22Rv1 (cell line): ENCODE results near the gene MRPL49.

Experiments used
- H3K27ac ChIP-seq: fragments of 450-650 bp; 2 replicates; pipeline ENCODE4 v1.5.1; 2017
- ZFX ChIP-seq: fragments of 450-650 bp; IDR thresholded peaks from 2 replicates; pipeline ENCODE4 v1.6.1; 2017; ENCODE audit warnings: antibody characterized with exemption, borderline replicate concordance
- TF ChIP-seq, protein P1 (sequence below): fragments of 450-650 bp; IDR thresholded peaks from 2 replicates; pipeline ENCODE4 v1.5.1; 2017; ENCODE audit warnings: mild to moderate bottlenecking

Gene MRPL49

DNA sequence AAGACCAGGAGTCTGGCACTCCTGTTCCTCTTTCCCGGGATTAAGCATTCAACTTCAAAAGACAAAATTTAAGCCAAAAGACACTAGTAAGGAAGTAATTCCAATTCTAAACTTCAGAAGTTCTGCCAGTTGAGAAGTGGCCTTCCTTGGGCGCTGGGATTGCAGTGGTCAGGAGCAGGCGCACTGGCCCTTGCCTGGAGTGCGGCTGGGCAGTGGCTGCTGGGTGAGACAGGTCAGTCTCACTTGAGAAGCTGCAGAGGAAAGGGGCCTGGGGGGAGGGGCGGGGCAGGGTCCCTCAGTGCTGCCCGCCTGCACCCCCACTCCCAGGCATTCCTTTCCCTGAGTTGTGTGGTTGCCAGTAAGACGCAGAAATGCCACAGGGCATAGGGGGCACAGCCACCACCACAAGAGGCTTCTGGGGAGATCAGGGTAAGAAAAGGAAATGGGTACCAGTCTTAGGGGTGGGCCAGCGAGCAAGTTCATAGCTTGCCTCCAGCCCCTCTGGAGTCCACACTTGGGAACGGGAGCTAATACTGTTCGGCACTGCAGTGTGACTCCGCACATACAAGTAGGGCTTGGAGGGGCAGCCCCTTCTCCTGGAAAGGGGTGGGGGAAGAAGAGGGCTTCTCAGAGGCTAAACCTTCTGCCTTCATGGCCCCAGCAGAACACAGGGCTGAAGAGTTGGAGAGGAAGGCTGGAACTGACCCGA, 5.5 kb downstream of the MRPL49 start:
- TF ChIP-seq, protein P1, sequence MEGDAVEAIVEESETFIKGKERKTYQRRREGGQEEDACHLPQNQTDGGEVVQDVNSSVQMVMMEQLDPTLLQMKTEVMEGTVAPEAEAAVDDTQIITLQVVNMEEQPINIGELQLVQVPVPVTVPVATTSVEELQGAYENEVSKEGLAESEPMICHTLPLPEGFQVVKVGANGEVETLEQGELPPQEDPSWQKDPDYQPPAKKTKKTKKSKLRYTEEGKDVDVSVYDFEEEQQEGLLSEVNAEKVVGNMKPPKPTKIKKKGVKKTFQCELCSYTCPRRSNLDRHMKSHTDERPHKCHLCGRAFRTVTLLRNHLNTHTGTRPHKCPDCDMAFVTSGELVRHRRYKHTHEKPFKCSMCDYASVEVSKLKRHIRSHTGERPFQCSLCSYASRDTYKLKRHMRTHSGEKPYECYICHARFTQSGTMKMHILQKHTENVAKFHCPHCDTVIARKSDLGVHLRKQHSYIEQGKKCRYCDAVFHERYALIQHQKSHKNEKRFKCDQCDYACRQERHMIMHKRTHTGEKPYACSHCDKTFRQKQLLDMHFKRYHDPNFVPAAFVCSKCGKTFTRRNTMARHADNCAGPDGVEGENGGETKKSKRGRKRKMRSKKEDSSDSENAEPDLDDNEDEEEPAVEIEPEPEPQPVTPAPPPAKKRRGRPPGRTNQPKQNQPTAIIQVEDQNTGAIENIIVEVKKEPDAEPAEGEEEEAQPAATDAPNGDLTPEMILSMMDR: no peak
- no peak for TF ChIP-seq ZFX
- H3K27ac ChIP-seq: peak overlapping the region; percentile 37

DNA sequence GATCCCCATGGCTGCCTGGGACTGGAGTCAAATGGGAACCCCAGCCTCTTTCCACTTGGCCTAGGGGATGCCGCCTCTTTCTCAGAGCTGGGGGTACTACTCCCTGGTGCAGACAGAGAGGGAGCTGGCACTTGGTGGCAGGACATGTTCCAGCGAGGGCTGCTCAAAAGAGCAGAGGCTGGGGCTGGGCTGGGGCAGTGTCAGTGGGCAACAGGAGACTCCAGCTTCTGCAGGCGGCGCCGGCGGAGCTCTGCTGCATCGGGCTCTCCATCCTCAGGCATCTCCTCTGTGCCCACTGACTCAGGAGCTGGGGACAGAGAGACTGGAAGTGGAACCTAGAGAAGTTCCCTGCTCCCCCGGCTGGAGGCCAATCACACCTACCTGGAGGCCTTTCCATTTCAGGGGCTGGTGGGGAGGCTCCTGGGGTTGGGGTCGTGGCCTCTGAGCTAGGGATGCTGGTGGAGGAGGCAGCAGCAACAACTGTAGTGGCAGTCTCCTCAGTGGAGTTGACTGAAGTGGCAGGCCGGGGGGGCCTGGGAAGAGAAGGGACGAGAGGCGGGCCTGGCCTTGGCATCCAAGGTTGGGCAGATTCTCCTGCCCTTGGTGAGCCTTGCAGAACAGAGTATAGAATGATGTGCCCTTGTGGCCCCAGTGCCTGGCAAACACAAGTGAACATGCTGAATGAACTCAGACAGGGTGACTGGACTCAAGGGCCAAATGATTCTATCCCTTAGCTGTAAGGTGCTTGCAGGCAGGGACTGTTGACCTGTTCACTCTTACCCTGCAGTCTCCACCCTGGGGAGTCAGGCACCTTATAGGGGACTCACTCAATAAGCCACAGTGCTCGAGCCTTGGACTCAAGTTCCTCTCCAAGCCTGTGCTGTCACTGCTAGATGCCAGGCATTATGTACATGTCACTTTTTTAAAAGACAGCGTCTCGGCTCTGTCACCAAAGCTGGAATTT, 6.3 kb downstream of the MRPL49 start:
- H3K27ac ChIP-seq: peak overlapping the region; percentile 37; the same call in 1 of the 2 replicates
- TF ChIP-seq, protein P1: no peak
- no peak for TF ChIP-seq ZFX

DNA sequence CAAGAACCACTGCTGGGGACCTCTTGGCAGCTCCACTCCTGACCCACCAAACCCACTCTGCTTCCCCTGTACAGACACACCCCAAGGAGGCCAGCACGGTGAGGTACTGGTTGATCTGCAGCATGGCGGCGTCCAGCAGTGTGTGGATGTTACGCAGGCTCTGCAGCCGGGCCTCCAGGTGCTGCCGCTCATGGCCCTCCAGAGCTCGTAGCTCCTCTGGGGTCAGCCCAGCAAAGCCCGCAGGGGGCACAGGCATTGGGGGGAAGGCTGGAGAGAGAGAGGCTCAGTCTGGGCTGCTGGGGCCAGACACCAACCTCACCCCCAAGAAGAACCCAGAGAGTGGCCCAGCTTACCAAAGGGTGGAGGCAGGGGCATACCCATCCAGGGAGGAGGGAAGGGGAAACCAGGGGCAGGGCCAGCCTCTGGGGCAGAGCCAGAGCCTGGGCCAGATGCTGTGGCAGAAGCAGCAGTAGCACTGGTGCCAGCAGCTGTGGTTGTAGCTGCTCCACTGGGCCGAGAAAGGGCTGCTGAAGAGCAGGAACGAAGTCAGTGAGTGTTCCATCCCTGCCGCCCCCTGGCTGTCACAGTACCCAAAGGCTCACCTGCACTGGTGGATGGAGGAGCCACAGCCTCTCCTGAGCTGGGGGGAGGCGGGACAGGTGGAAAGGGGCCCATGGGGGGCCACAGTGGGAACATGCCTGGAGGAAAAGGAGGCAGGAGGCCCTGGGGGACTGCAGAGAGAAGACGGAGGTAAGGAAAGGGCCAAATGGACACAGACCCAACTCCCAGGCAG, 7.7 kb downstream of the MRPL49 start:
- H3K27ac ChIP-seq: no peak overlapping the region
- TF ChIP-seq, protein P1: no peak

DNA sequence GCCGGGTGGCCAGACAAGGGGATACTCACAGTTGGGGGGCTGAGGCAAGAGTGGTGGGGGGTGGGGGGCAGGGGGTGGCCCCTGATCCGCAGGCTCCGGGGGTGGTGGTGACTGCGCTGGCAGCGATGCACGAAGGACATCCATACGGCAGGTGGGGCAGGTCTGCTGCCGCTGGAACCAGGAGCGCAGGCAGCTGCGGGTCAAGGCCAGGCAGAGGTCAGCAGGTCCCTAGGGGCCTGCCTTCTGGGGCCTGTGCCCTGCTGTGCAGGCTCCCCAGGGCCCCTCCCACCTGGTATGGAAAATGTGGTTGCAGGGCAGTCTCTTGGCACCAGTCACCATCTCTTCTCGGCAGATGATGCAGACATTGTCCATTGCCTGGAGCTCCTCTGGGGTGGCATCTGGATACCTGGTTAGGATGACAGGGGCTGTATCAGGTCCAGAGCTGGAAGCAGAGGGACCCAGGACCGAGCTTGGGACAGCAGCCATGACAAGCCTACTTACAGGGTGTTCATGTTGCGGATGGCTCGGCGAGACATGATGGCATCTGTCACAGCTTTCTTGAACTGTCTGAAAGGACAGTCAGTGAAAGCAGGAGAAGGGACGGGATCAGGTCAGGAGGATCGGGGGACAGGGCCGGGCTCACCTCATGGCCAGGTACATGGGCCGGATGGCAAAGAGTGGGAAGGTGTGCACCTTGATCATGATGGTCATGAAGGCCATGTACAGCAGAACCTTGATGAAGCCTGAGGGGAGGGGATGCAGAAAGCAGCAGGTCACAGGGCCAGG, 8.7 kb downstream of the MRPL49 start:
- no peak for TF ChIP-seq ZFX
- TF ChIP-seq, protein P1: no peak
- no peak overlapping the region for H3K27ac ChIP-seq

DNA sequence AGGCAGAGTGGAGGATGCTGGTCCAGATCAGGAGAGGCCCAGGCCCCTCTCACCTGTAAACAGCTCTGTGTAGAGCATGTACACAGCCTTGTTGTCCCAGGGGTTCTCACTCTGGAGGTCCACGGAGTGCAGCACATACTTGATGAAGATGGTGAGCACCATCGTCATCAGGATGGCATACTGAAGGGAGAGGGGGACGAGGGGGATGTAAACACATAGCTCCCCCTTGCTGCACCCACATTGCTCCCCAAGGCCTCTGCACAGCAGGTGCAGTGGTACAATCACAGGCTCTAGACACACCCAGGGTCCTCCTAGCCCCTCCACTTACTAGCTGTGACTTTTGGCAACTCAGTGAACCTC, 9.3 kb downstream of the MRPL49 start:
- H3K27ac ChIP-seq: no peak overlapping the region

DNA sequence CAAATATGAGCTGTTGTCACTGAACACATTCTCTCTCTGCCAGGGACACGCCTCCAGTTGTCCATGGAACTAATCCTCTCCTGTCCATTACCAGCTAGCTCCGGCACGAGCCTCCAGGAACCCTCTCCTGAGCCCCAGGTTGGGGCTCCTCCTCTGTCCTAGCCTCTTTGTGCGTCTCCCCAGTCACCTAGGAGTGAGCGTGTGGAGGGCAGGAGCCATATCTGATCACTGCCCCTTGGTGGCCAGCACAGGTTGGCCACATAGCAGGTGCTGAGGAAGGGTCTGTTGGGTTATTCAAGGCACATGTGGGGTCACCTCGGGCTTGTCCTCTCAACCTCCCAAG, 9.7 kb downstream of the MRPL49 start:
- H3K27ac ChIP-seq: no peak overlapping the region
- TF ChIP-seq ZFX: no peak
- TF ChIP-seq, protein P1: no peak

More for the DNA sequence above, 9.3 kb downstream of the MRPL49 start:
- TF ChIP-seq, protein P1: no peak
- no peak for TF ChIP-seq ZFX
